Measurements from ENCODE around the gene PHKA2.

PHKA2 gene

GRCh38 chrX:18964901-18965300, 19.0 kb downstream of the PHKA2 start:
- Histone ChIP-seq H2AFZ (ENCODE audit: low read depth) (no peak overlapping the region), H3K27ac (no peak overlapping the region), H3K27me3 (ENCODE audit: insufficient read depth, low read depth) (no peaks in the 10 kb centered on the region), H4K20me1 (ENCODE audit: insufficient read depth) (no peaks in the 10 kb centered on the region), H3K36me3 (ENCODE audit: insufficient read depth) (no peaks in the 10 kb centered on the region), H3K4me2 (no peak overlapping the region), H3K79me2 (ENCODE audit: insufficient read depth, low read depth) (no peaks in the 10 kb centered on the region), H3K9ac (no peak overlapping the region), H3K4me3 (IDR thresholded peaks at IDR 0.05; ENCODE audit: insufficient read depth, low read depth, low read length) (no peak overlapping the region), H3K4me1 (ENCODE audit: low read depth, poor library complexity, severe bottlenecking) (no peaks in the 10 kb centered on the region)
- no peak for TF ChIP-seq CTCF (conservative IDR thresholded peaks at IDR 0.05; ENCODE audit: low read depth, low read length)

GRCh38 chrX:18964026-18964425, 19.9 kb downstream of the PHKA2 start:
- Histone ChIP-seq H2AFZ (ENCODE audit: low read depth) (no peak overlapping the region), H3K36me3 (ENCODE audit: insufficient read depth) (no peaks in the 10 kb centered on the region), H3K9ac (no peak overlapping the region), H3K27ac (no peak overlapping the region), H3K79me2 (ENCODE audit: insufficient read depth, low read depth) (no peaks in the 10 kb centered on the region), H4K20me1 (ENCODE audit: insufficient read depth) (no peaks in the 10 kb centered on the region), H3K4me1 (ENCODE audit: low read depth, poor library complexity, severe bottlenecking) (no peaks in the 10 kb centered on the region), H3K4me2 (no peak overlapping the region), H3K4me3 (IDR thresholded peaks at IDR 0.05; ENCODE audit: insufficient read depth, low read depth, low read length) (no peak overlapping the region), H3K27me3 (ENCODE audit: insufficient read depth, low read depth) (no peaks in the 10 kb centered on the region)
- no peak for TF ChIP-seq CTCF (conservative IDR thresholded peaks at IDR 0.05; ENCODE audit: low read depth, low read length)

GRCh38 chrX:18962329-18962728, 21.6 kb downstream of the PHKA2 start:
- TF ChIP-seq CTCF (conservative IDR thresholded peaks at IDR 0.05; ENCODE audit: low read depth, low read length) = no peak
- Histone ChIP-seq H3K27ac (no peak overlapping the region), H3K79me2 (ENCODE audit: insufficient read depth, low read depth) (no peaks in the 10 kb centered on the region), H3K36me3 (ENCODE audit: insufficient read depth) (no peaks in the 10 kb centered on the region), H4K20me1 (ENCODE audit: insufficient read depth) (no peaks in the 10 kb centered on the region), H3K27me3 (ENCODE audit: insufficient read depth, low read depth) (no peaks in the 10 kb centered on the region), H3K4me1 (ENCODE audit: low read depth, poor library complexity, severe bottlenecking) (no peaks in the 10 kb centered on the region), H3K4me2 (no peak overlapping the region), H3K9ac (no peak overlapping the region), H2AFZ (ENCODE audit: low read depth) (no peak overlapping the region), H3K4me3 (IDR thresholded peaks at IDR 0.05; ENCODE audit: insufficient read depth, low read depth, low read length) (no peak overlapping the region)

GRCh38 chrX:18961686-18962085, 22.2 kb downstream of the PHKA2 start:
- Histone ChIP-seq H4K20me1 (ENCODE audit: insufficient read depth) (no peaks in the 10 kb centered on the region), H3K4me1 (ENCODE audit: low read depth, poor library complexity, severe bottlenecking) (no peaks in the 10 kb centered on the region), H3K79me2 (ENCODE audit: insufficient read depth, low read depth) (no peaks in the 10 kb centered on the region), H3K36me3 (ENCODE audit: insufficient read depth) (no peaks in the 10 kb centered on the region), H3K4me3 (IDR thresholded peaks at IDR 0.05; ENCODE audit: insufficient read depth, low read depth, low read length) (no peak overlapping the region), H2AFZ (ENCODE audit: low read depth) (no peak overlapping the region), H3K27me3 (ENCODE audit: insufficient read depth, low read depth) (no peaks in the 10 kb centered on the region), H3K4me2 (no peak overlapping the region), H3K27ac (no peak overlapping the region), H3K9ac (no peak overlapping the region)
- no peak for TF ChIP-seq CTCF (conservative IDR thresholded peaks at IDR 0.05; ENCODE audit: low read depth, low read length)
